DOHH2 (cell line): ENCODE data around the gene NAXD.
"Not testable (repeated sequence)": the region's sequence is repeated elsewhere in the genome, so short reads cannot be mapped to it uniquely, and the experiment has no call there.

Experiments
- H3F3A ChIP-seq: fragments of 200-600 bp; sonication (generic), shearing (Covaris generic); 2 replicates; pipeline ENCODE4 v1.6.0; 2016; ENCODE audit warnings: antibody characterized with exemption, mild to moderate bottlenecking; ENCODE audit not compliant: control insufficient read depth, insufficient read depth
- H3K27ac ChIP-seq: fragments of 200-600 bp; sonication (generic); 2 replicates; pipeline ENCODE4 v1.5.1; 2014; ENCODE audit warnings: low read depth, mild to moderate bottlenecking, low read length, moderate library complexity
- H3K27me3 ChIP-seq: fragments of 200-600 bp; sonication (generic); 2 replicates; pipeline ENCODE4 v1.6.1; 2014; ENCODE audit warnings: mild to moderate bottlenecking, low read length, mixed read lengths; ENCODE audit not compliant: control insufficient read depth
- H3K36me3 ChIP-seq: fragments of 200-600 bp; sonication (generic); 2 replicates; pipeline ENCODE4 v1.6.1; 2014; ENCODE audit warnings: mild to moderate bottlenecking, low read length, moderate library complexity, mixed read lengths; ENCODE audit not compliant: control insufficient read depth
- H3K4me1 ChIP-seq: fragments of 200-600 bp; sonication (generic); 2 replicates; pipeline ENCODE4 v1.6.1; 2014; ENCODE audit warnings: mild to moderate bottlenecking, low read length, mixed read lengths; ENCODE audit not compliant: control insufficient read depth
- H3K4me2 ChIP-seq: fragments of 200-600 bp; sonication (generic); 2 replicates; pipeline ENCODE4 v1.6.0; 2014; ENCODE audit warnings: mild to moderate bottlenecking, low read length, moderate library complexity
- H3K4me3 ChIP-seq: fragments of 200-600 bp; sonication (generic); 2 replicates; pipeline ENCODE4 v1.5.1; 2014; ENCODE audit warnings: mild to moderate bottlenecking, low read length, mixed read lengths
- H3K79me2 ChIP-seq: fragments of 200-600 bp; sonication (generic); 2 replicates; pipeline ENCODE4 v1.6.1; 2014; ENCODE audit warnings: mild to moderate bottlenecking, low read length, mixed read lengths; ENCODE audit not compliant: control insufficient read depth
- H3K9me2 ChIP-seq: fragments of 200-600 bp; sonication (generic); replicated peaks from 2 replicates; pipeline ENCODE4 v1.6.1; 2014; ENCODE audit warnings: mild to moderate bottlenecking, low read length, mixed read lengths; ENCODE audit not compliant: control insufficient read depth
- H3K9me3 ChIP-seq: fragments of 200-600 bp; sonication (generic); 2 replicates; pipeline ENCODE4 v1.6.1; 2014; ENCODE audit warnings: antibody characterized with exemption, low read length, mixed read lengths; ENCODE audit not compliant: control insufficient read depth, insufficient read depth
- H4K20me1 ChIP-seq: fragments of 200-600 bp; sonication (generic); 2 replicates; pipeline ENCODE4 v1.6.0; 2014; ENCODE audit warnings: low read depth, mild to moderate bottlenecking, antibody characterized with exemption, low read length, moderate library complexity; ENCODE audit not compliant: control insufficient read depth, insufficient read depth
- CTCF ChIP-seq: fragments of 200-600 bp; sonication (generic); IDR thresholded peaks from one replicate; pipeline ENCODE4 v1.5.1; 2014; ENCODE audit warnings: antibody characterized with exemption, mild to moderate bottlenecking, low read depth, low read length; ENCODE audit not compliant: poor library complexity, severe bottlenecking
- EZH2phosphoT487 ChIP-seq: fragments of 200-600 bp; sonication (generic); IDR thresholded peaks from 2 replicates; pipeline ENCODE4 v1.6.1; 2017; ENCODE audit warnings: borderline replicate concordance, mild to moderate bottlenecking, antibody characterized with exemption, low read length, moderate library complexity, mixed read lengths

The NAXD gene

GRCh38 chr13:110600980-110601379, 14.4 kb upstream of the NAXD start:
- Histone ChIP-seq H3K4me2 (no peak overlapping the region), H3F3A (no peaks in the 10 kb centered on the region), H3K9me2 (no peaks in the 10 kb centered on the region), H3K79me2 (no peaks in the 10 kb centered on the region), H3K27ac (no peak overlapping the region), H3K36me3 (no peaks in the 10 kb centered on the region), H3K4me1 (no peaks in the 10 kb centered on the region), H3K9me3 (no peaks in the 10 kb centered on the region), H3K4me3 (no peak overlapping the region), H4K20me1 (no peaks in the 10 kb centered on the region), H3K27me3 (peaks cover 3% of the 10 kb centered on the region; the same call in 1 of the 2 replicates)
- TF ChIP-seq CTCF (no peak), EZH2phosphoT487 (no peak)

- Histone ChIP-seq H3K4me2 (no peak overlapping the region), H3K27ac (no peak overlapping the region), H3K4me1 (no peaks in the 10 kb centered on the region), H3K36me3 (no peaks in the 10 kb centered on the region), H3K9me3 (no peaks in the 10 kb centered on the region), H3K4me3 (no peak overlapping the region), H3K79me2 (no peaks in the 10 kb centered on the region), H4K20me1 (no peaks in the 10 kb centered on the region), H3K27me3 (peaks cover 3% of the 10 kb centered on the region; the same call in 1 of the 2 replicates), H3F3A (no peaks in the 10 kb centered on the region), H3K9me2 (no peaks in the 10 kb centered on the region)
- TF ChIP-seq CTCF, result no peak
- TF ChIP-seq EZH2phosphoT487, result no peak
Measured at GRCh38 chr13:110605132-110605531, 10.2 kb upstream of the NAXD start.

GRCh38 chr13:110606281-110606680, 9.1 kb upstream of the NAXD start:
- H3K79me2 ChIP-seq, H3K9me3 ChIP-seq, H3K36me3 ChIP-seq, H3K4me1 ChIP-seq, H3K4me3 ChIP-seq, H3K27ac ChIP-seq, H4K20me1 ChIP-seq, H3K4me2 ChIP-seq, H3K27me3 ChIP-seq, H3K9me2 ChIP-seq, H3F3A ChIP-seq: not testable (repeated sequence)

- Histone ChIP-seq H3K4me3 (no peak overlapping the region), H3K36me3 (no peaks in the 10 kb centered on the region), H3K9me3 (no peaks in the 10 kb centered on the region), H3K4me1 (no peaks in the 10 kb centered on the region), H3K4me2 (no peak overlapping the region), H4K20me1 (no peaks in the 10 kb centered on the region), H3K27ac (no peak overlapping the region), H3K9me2 (no peaks in the 10 kb centered on the region), H3F3A (no peaks in the 10 kb centered on the region), H3K27me3 (no peaks in the 10 kb centered on the region; the same call in 1 of the 2 replicates), H3K79me2 (no peaks in the 10 kb centered on the region)
- TF ChIP-seq EZH2phosphoT487, result no peak
- no peak for TF ChIP-seq CTCF
Measured at GRCh38 chr13:110607675-110608224, 7.6 kb upstream of the NAXD start.
